H1 (cell line): ENCODE results near the gene TAS2R31. TPM values are rescaled to one million over a fixed set of nuclear protein-coding genes. Genes with fewer than 3 reads are reported as not detected.

Experiments
- HDAC2 ChIP-seq, 2 experiments: fragments of 300-600 bp in 1 of 2; sonication (generic) in 1 of 2; IDR thresholded peaks; 2 replicates each; pipeline ENCODE4 v1.6.1; 2011 to 2012; ENCODE audit warnings: low read depth in 2 of 2, low read length in 2 of 2, mild to moderate bottlenecking in 2 of 2, moderate library complexity in 2 of 2, borderline replicate concordance in 1 of 2, inconsistent platforms in 1 of 2
- NRF1 ChIP-seq: IDR thresholded peaks from 2 replicates; pipeline ENCODE4 v1.6.1; 2011; ENCODE audit warnings: mild to moderate bottlenecking, low read depth, low read length, improper control_type of control experiment
- polyA plus RNA-seq, 7 experiments: library from polyadenylated mRNA; depleted of rRNA in 3 of 7; stranded (reverse) in 5 of 7; unstranded in 2 of 7; fragments of >200 nt in 5 of 7; fragments of 200-250 nt in 2 of 7; gene quantifications; 1 replicate in 5 of 7; 2 replicates in 1 of 7; 4 replicates in 1 of 7; pipeline versions ENCODE4 v1.2.1 to v1.2.3, GENCODE V29; 2011 to 2013; ENCODE audit warnings: missing spikeins in 2 of 7, mixed read lengths in 2 of 7
- total RNA-seq: library from RNA; stranded (reverse); fragmentation: NEBNext Ultra II Directional; extraction: Animal tissue kit (Norgen Biotek cat#: 25700); gene quantifications from 2 replicates; pipeline ENCODE4 v1.2.1, GENCODE V29; 2021

The TAS2R31 gene
- total and polyA plus RNA-seq, 2 of the 8 experiments (the other 6 are each of a cell fraction or from before 2014, with no cell fraction given): 0.24 to 1.4 TPM

GRCh38 chr12:10989107-10989506 lies 42.1 kb downstream of the TAS2R31 start (continued):
- no peak for TF ChIP-seq HDAC2 (IDR thresholded peaks at IDR 0.05; ENCODE audit: borderline replicate concordance in 1 of 2, low read depth in 2 of 2, low read length in 2 of 2)
- no peak for TF ChIP-seq NRF1
